HCT116 (cell line): ENCODE results near the gene NAV1.

Source experiments
- CTCF ChIP-seq, 3 experiments: fragments of 200-600 bp in 1 of 3; sonication (generic) in 1 of 3; IDR thresholded peaks in 2 of 3; conservative IDR thresholded peaks in 1 of 3; 2 replicates each; pipeline ENCODE4 v1.5.1; 2012 to 2017; ENCODE audit warnings: low read depth in 2 of 3, low read length in 2 of 3, antibody characterized with exemption in 1 of 3, borderline replicate concordance in 1 of 3, control low read depth in 1 of 3, mild to moderate bottlenecking in 1 of 3, mixed read lengths in 1 of 3, mixed run types in 1 of 3, moderate library complexity in 1 of 3; ENCODE audit not compliant: insufficient read depth in 1 of 3
- POLR2A ChIP-seq: IDR thresholded peaks from 2 replicates; pipeline ENCODE4 v1.7.0; 2011; ENCODE audit warnings: borderline replicate concordance; ENCODE audit not compliant: insufficient read depth, insufficient read length; ENCODE audit errors: extremely low read depth

DNA sequence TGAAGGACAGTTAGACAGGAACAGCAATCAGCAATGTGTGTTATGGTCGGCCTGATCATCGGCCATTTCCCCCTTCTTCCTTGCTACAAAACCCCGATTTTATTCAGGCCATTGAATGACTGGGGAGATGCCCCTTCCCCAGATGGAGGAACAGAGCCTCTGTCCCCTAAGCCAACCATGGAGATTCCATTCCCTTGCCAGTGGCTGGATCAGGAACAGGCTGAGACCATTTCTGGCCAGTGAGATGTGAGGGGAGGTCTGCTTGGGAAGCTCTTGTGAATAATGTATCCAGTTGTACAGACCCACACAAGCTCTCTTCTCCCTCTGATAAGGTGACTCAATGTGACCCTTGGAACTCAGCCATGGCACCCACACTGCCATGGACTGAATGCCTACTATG is 39.7 kb upstream of the NAV1 start:
- no peak for TF ChIP-seq CTCF (IDR thresholded peaks at IDR 0.05 in 2 of 3, conservative IDR thresholded peaks at IDR 0.05 in 1 of 3; ENCODE audit: borderline replicate concordance in 1 of 3, insufficient read depth in 1 of 3, low read depth in 2 of 3, low read length in 2 of 3)
- no peak for TF ChIP-seq POLR2A
